GM13977 (cell line): ENCODE data around the gene OR9Q1.
A peak's percentile ranks its signal among the peaks of the same experiment; 100 is the strongest.
"Not testable (repeated sequence)": the region's sequence is repeated elsewhere in the genome, so short reads cannot be mapped to it uniquely, and the experiment has no call there.

Experiments used
- DNase-seq: peaks from one replicate; pipeline ENCODE4 v3.0.0; 2012; ENCODE audit warnings: low spot score
- CTCF ChIP-seq: IDR thresholded peaks from 2 replicates; pipeline ENCODE4 v1.5.1; 2012; ENCODE audit warnings: mild to moderate bottlenecking, control low read depth; ENCODE audit not compliant: insufficient read depth; ENCODE audit errors: extremely low read depth, missing control alignments
- in situ Hi-C: fragments of 300-500 bp; cut with MboI; formaldehyde crosslinking; loops from one replicate; pipeline ENCODE4 v1.12.0; 2022; ENCODE audit warnings: low sequenced_read_pairs, low pct_unique_long_range_greater_than_20kb, mixed read lengths, inconsistent platforms; ENCODE audit not compliant: unreplicated experiment

OR9Q1 gene

GRCh38 chr11:57980201-57980600 is 43.5 kb upstream of the OR9Q1 start:
- in situ Hi-C loops = no loop called here
- DNase-seq = no peak

GRCh38 chr11:57981536-57981935 is 42.1 kb upstream of the OR9Q1 start:
- in situ Hi-C loops = no loop called here
- no peak for DNase-seq
- no peak for TF ChIP-seq CTCF

More at GRCh38 chr11:57980201-57980600, 43.5 kb upstream of the OR9Q1 start:
- no peak for TF ChIP-seq CTCF

- in situ Hi-C loops = no loop called here
- peak; percentile 13 for DNase-seq
- no peak for TF ChIP-seq CTCF
These were observed 40.9 kb upstream of the OR9Q1 start for GRCh38 chr11:57982776-57983175.

- TF ChIP-seq CTCF = no peak
- DNase-seq = no peak
- in situ Hi-C loops = no loop called here
These were observed 40.5 kb upstream of the OR9Q1 start for GRCh38 chr11:57983191-57983590.

- DNase-seq, in situ Hi-C loops: not testable (repeated sequence)
These were observed 24.2 kb upstream of the OR9Q1 start for GRCh38 chr11:57999523-57999922.

GRCh38 chr11:58000021-58000420 is 23.7 kb upstream of the OR9Q1 start:
- DNase-seq, in situ Hi-C loops: not testable (repeated sequence)

GRCh38 chr11:58000699-58001098 is 23.0 kb upstream of the OR9Q1 start:
- in situ Hi-C loops = no loop called here
- DNase-seq = no peak
- TF ChIP-seq CTCF = no peak

- no peak for TF ChIP-seq CTCF
- DNase-seq = no peak
- in situ Hi-C loops = no loop called here
These were observed 20.6 kb upstream of the OR9Q1 start for GRCh38 chr11:58003036-58003435.
